Stimulated activated CD8-positive, alpha-beta memory T cell treated with anti-CD3 and anti-CD28 coated beads, Interleukin-4, amount 100 ng/mL, for 1 hour (primary cell): Measurements from ENCODE around the gene HECA.
A peak's percentile ranks its signal among the peaks of the same experiment; 100 is the strongest.

Experiments used
- DNase-seq, 2 donors: peaks; one replicate each; pipeline ENCODE4 v3.0.0-alpha.2; 2020; ENCODE audit warnings: low read depth in 2 of 2, low spot score in 1 of 2

Gene HECA

DNA sequence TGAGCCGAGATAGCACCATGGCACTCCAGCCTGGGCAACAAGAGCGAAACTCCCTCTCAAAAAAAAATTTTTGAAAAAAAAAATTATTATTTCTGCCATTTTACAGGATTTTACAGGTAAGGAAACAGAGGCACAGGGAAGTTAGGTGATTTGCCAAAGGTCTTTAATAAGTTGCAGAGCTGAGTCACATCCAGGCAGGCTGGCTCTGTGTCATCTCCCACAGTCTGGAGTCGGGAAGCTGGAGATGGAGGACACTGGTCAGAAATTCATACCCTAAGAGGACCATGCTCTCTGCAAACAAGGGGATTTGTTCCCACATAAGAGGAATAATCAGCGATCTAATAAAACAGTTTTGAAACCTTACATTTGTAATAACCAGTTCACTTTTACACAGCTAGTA lies 24.1 kb downstream of the HECA start:
- no peak for DNase-seq

DNA sequence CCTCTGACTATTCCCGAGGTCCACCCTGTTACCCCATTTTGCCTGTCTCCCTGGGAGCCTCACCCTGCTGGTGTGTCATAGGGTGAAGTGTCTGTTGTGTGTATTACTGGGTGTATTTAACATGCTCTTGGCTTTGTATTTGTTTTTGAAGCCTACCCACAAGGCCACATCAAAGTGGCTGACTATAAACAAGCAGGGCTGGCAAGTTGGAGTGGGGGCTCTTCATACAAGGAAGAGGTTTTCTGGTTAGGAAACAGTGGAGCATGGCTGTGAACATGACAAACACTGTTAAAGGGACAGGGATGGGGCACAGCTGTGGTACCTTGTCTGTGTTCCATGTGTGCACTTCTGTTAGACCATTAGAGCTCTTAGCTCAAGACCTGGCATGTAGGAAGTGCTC lies 26.3 kb downstream of the HECA start:
- DNase-seq: peak in 1 of 2 donors; percentile 33

DNA sequence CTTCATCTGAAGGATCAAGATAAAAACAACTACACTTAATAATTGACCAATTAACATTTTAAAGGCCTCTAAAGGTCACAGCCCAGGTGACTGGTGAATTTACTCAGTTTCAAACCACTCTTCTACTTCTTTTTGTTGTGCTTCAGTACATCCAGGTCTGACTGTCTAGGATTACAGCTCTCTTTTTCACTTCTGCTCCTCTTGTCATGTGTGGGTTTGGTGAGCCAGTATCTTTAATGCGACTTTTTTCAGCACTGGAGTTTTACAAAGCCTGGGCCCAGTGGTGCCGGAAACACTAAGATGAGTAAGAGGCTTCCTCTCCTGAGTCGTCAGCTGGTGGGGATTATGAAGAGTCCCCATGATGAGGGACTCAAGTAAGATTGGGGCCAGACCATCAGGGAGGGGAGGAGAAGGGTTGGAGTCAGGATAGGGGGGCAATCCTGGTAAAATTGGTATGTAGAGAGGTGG lies 27.0 kb downstream of the HECA start:
- peak in 1 of 2 donors; percentile 49 for DNase-seq

DNA sequence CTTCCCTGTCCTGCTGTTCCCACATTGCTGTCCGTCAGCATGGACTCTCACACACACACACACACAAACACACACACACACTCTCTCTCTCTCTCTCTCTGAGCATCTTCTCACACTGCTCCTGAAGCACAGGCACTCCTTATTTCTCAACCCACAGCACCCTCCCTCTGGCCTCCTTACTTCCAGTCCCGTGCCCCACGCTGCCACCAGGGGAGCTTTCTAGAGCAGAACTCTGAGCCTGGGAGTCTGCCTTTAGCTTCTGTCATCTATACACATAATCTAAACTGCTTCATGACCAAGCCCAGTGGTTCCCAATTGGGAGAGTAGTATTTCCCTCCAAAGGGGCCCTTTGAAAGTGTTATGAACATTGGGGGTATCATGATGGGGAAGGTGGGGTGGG lies 29.1 kb downstream of the HECA start:
- no peak for DNase-seq

DNA sequence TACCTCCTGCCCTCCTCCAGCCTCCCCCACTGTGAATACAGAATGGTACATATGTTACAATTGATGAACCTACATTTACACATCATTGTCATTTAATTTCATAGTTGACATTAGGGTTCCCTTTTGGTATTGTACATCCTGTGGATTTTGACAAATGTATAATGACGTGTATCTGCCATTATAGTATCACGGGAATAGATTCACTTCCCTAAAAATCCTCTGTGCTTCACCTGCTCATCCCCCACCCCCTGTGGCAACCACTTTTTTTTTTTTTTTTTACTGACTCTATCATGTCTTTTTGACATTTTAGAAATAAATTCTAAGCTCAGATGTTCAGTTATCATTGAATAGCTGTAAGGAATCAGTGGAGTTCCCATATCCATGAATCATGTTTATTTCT lies 30.4 kb downstream of the HECA start:
- no peak for DNase-seq

DNA sequence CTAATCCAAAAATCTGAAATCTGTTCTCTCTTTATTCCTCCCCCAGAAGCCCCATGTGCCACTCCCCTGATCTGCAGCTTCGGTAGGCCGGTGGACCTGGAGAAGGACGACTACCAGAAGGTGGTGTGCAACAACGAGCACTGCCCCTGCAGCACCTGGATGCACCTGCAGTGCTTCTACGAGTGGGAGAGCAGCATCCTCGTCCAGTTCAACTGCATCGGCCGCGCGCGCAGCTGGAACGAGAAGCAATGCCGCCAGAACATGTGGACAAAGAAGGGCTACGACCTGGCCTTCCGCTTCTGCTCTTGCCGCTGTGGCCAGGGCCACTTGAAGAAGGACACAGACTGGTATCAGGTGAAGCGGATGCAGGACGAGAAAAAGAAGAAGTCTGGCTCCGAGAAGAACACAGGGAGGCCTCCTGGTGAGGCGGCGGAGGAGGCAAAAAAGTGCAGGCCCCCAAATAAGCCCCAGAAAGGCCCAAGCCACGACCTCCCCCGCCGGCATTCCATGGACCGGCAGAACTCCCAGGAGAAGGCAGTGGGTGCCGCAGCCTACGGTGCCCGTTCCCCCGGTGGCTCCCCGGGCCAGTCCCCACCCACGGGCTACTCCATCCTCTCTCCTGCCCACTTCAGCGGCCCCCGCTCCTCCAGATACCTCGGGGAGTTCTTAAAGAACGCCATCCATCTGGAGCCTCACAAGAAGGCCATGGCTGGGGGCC lies 31.5 kb downstream of the HECA start:
- no peak for DNase-seq

DNA sequence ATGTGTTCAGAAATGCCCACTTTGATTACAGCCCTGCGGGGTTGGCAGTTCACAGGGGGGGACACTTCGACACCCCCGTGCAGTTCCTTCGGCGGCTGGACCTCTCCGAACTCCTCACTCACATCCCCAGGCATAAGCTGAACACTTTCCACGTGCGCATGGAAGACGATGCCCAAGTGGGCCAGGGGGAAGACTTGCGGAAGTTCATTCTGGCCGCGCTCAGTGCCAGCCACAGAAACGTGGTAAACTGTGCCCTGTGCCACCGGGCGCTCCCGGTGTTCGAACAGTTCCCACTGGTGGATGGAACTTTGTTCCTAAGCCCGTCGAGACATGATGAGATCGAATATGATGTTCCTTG lies 32.1 kb downstream of the HECA start:
- DNase-seq: no peak

DNA sequence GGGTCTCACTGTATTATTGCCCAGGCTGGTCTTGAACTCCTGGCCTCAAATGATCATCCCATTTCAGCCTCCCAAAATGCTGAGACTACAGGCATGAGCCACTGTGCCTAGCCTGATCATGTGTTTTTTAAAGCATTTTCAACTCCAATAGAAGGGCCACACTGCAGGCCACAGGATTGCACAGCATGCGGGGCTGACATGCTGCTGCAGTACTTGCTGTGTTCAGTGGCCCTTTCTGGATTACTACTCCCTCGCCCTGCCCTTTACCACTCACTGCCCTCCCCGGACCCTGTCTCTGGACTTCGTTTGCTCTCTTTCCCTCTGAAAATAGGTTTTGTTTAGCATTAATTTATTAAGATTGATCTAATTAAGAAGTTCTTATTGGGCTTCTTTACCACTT lies 37.3 kb downstream of the HECA start:
- DNase-seq: no peak

DNA sequence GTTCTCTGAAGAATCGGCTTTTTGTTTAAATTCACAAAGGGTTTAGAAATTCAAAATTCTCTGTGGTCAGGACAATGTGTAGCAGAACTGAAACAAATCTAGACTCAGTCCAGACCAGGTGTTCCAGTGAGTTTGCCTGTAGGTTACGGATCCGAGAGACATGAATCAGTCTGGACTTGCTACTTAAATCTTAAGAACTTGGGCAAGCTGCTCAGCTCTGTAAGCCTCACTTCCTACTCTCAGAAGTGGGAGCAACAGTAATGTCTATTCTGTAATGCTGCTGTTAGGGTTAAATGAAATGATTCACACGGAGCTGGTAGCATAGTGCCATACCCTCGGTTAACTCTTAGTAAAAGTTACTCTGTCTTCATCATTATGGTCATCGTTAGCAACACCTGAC lies 37.7 kb downstream of the HECA start:
- no peak for DNase-seq

DNA sequence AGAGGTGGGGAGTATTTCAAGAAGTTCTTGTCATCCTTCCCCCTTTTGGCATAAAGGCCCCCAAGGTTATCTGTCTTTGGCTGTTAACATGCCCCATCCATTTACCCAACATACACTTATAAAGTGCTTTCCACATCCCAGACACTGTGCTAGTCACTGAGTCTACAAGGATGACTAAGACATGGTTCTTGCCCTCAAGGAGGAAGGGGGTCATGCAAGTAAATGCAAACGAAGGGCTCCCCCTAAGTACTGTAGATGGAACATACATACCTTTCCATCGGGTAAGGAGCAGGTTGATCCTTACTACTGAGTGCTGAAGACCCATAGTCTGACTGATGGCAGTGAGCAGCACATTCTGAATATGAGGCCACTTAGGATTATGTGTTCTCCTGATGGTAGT lies 38.3 kb downstream of the HECA start:
- DNase-seq: no peak

DNA sequence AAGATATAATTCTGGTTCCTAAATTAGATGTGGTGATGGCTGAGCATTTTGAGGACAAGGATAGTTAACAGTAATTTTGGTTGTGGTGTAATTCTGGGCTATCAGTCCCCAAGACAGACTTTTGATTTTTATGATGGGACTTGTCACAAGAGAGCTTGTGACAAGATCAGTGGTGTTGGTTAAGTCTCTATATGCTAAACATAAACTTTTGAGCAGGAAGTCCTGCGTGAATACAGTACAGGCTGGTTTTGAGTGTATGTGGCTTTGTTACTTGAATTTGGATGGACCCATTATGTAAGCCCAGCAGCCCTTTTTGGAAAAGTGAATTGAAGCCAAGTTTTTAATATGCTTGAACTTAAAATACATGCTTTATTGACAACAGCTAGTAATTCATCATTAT lies 38.9 kb downstream of the HECA start:
- DNase-seq: no peak

DNA sequence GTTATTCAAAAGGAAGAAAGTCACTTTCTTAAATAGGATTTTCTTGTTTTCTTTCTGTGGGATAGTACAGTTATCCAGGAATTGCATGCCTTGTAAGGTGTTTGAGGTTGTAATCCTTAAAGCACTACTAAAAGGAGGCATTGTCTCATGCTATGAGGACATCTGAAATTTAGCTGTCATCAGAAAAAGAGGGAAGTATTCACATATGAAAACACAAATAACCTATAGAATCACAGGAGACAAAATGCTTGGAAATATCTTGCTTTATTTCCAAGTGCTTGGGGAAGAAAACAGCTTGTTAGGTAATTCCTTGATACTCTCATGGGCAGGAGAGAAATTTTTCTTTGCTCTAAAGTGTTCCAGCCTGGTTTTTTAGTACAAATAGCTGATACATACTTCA lies 40.1 kb downstream of the HECA start:
- no peak for DNase-seq

DNA sequence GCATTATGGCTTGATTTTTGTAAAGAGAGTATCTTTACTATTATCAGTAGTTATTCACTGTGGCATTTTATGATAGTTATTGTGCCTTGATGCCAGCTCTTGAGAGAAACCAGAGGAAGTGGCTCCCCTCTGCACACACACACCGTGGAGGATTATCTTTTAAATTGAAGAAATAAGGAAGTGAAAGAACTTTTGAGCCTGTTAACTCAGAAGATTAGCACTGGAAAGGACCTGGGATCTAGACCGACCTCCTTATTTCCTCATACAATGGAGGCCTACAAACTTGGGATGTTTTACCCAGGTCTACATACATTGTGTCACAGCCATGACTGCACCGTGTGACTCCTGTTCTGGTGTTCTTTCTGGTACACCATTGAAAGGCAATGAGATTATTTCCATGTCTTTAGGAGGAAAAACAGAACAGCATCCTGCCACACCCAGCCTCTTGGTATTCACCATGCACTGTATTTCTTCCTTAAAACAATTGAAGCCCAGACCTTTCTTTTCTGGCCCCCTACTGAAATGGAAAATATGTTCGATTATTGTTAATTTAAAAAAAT lies 40.6 kb downstream of the HECA start:
- DNase-seq: no peak

DNA sequence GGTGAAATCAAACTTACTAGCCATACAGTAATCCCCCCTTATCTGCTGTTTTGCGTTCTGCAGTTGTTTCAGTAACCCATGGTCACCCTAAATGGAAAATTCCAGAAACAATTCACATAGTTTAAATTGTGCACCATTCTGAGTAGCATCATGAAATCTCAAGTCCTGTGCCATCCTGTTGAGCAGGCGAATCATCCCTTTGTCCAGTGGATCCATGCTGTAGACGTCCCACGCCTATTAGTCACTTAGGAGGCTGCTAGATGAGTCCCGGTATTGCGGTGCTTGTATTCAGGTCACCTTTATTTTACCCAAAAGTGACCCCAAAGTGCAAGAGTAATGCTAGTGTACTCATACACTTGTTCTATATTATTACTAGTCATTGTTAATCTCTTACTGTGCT lies 46.4 kb downstream of the HECA start:
- no peak for DNase-seq

DNA sequence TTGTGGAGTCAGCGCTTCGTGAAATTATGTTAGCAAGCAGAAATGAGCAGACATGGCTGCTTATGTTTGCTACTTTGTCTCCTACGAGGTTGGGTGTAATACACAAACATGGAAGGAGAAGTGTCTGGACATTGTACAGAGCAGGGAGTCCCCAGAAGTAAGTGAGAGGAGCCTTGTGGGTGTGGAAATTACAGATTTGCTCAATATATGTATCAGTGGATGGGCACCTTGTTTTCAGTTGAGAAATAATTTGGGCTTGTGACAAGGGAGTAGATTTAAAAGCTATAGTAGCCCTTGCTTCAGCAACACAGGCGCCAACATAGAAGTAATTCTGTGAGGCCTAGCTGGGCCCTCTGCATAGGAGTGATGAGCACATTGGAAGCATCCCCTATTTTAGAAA lies 49.2 kb downstream of the HECA start:
- no peak for DNase-seq

DNA sequence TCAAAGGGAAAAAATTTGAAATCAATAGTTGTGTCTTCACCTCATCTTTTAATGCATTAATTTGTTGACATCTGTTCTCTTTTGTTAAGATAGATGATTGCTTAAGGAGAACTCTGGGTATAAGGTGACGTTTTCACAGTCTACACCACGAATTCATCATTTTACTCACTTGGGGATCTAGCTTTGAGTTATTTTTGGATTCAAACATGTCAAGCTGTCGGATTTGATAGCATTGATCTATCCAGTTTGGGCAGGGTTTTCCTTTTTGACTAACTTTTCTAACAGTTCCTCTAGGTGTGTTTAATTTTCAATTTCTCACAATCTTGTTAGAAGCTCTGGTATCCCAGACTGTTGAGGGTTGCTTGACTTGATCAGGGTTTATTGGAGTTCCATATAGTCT lies 49.6 kb downstream of the HECA start:
- DNase-seq: no peak

DNA sequence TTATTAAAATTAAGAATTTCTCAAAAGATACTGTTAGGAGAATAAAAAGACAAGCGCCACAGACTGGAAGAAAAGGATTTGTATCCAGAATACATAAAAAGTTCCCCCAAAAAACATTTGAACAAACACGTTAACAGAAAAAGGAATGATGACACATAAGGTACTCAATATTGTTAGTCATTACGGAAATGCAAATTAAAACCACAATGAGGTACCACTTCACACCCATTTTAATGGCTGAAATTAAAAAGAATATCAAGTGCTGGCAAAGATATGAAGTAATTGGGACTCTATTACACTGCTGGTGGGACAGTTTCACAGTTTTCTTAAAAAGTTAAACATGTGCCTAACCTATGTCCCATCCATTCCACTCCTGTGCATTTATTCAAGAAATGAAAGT lies 51.4 kb downstream of the HECA start:
- no peak for DNase-seq

DNA sequence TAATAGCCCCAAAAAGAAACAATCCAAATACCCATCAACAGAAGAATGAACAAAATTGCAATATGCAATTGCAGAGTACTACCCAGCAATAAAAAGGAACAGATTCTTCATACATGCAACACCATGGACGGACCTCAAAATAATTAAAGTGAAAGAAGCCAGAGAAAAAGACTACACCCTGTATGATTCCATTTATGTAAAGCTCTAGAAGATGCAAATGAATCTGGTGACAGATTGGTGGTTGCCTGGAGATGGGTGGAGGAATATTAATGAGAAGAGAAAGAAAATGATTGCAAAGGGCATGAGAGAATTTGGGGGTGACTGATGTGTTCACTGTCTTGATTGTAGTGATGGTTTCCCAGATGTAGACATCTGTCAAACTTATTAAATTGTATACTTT lies 51.8 kb downstream of the HECA start:
- no peak for DNase-seq

DNA sequence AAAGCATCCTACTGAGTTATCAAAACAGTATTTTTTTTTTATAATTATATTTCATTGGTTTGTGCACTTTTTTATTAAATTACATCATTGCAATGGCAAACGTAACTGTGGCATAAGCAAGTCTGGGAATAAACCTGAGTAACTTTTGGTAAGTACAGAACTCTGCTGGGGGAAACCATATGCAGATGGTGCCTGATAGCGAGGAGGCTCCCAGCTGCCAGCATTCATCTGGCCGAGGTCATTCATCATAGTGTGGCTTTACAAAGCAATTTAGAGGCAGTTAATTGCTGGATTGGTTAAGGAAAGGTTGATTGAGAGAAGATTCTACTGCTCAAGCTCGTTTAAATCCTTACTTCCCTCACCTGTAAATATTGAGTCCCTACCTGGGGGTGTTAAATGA lies 52.6 kb downstream of the HECA start:
- no peak for DNase-seq

DNA sequence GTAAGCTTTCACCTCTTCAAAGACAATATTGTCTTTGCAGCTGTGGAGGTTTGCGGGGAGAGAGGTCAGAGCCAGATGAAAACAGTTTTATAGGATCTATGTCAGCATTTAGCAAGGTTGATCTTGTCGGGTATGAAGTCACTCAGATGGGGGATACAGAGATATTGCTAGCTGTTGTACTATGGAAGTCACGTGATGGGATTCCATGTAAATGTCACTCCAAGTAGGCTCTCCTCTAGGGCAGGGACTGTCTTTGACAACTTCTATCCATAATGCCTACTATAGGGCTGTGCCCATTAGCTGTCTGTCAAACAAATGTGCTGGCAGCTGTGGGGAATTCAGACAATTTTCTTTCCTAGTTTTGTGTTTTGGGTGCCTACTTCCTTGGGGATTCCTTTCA lies 54.8 kb downstream of the HECA start:
- no peak for DNase-seq

DNA sequence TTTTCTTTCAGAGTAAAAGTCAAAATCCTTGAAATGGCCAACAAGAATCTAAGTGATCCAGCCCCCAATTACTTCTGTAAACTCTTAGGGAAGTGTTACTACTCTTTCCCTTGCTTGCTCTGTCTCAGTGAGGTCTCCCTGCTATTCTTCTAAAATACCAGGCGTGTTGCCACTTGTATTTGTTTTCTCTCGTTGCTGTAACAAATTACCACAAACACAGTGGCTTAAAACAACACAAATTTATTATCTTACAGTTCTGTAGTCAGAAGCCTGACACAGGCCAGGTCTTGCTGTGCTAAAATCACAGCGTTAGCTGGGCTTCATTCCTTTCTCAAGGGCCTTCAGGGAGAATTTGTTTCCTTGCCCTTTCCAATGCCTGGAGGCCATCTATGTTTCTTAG lies 59.9 kb downstream of the HECA start:
- DNase-seq: no peak

DNA sequence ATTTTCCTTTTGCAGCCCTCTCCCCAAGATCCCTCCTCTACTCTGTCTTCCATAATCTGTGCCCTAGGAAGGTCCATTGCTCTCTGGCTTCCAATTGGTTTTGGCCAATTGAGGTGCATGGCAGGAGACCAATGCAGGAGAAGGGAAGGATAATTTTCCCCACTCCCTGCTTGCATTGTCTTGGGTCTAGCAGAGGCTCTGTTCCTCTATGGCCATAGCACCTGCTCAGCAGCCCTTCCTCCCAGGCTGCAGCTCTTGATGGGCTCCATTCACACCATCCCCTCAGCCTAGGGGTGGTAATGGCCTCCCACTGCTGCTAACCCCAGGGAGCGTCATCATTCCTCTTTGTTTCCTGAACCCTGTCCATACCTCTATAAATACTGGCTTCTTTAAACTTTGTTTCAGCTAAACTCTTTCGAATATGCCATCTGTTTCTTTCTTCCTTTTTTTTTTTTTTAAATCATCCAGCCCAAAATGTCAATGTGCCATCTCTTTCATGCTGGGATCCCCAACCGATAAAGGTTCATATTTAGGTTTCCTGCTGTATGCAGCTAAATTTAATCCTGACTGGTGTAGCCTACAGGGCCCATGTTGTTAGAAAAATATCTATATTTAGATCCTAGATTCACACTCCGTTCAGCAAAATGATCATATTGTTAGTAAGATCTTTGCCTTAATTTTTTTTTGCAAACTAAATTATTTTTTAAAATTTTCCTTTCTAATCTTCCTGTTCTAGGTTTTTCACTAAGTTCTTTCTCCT lies 63.8 kb downstream of the HECA start:
- no peak for DNase-seq

DNA sequence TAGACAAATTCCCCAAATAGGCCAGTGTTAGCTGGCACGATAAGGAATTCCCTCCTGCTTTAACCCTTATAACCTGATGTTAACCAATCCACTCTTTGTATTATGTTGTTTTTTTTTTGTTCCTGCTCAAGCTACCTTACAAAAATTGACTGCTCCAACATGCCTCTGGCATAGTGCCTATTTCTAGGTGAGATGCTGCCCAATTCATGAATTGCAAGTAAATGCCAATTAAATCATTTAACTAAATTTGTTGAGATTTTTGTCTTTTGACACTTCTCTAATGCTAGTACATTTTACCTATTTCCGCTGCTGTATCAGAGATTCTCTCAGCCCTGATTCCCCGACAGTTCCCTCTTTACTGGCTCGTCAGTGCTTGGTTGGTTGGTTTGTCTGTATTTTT lies 66.5 kb downstream of the HECA start:
- no peak for DNase-seq
